Fibroblast of upper back skin (primary cell): ENCODE results near the gene RBAK.
"Not testable (repeated sequence)": the region's sequence is repeated elsewhere in the genome, so short reads cannot be mapped to it uniquely, and the experiment has no call there.

Experiments
- DNase-seq: peaks from one replicate; pipeline ENCODE4 v3.0.0-alpha.2; 2013

RBAK gene

GRCh38 chr7:5053175-5053574 lies 7.5 kb downstream of the RBAK start:
- no peak for DNase-seq

- no peak for DNase-seq
These were observed 18.0 kb downstream of the RBAK start for GRCh38 chr7:5063698-5064097.

- DNase-seq = no peak
These were observed 18.9 kb downstream of the RBAK start for GRCh38 chr7:5064391-5065106.

GRCh38 chr7:5065107-5065407 lies 19.4 kb downstream of the RBAK start:
- DNase-seq = no peak

GRCh38 chr7:5068521-5068920 lies 22.9 kb downstream of the RBAK start:
- no peak for DNase-seq

GRCh38 chr7:5070206-5070605 lies 24.5 kb downstream of the RBAK start:
- DNase-seq = no peak

GRCh38 chr7:5075187-5075586 lies 29.5 kb downstream of the RBAK start:
- not testable (repeated sequence) for DNase-seq

GRCh38 chr7:5077740-5078139 lies 32.1 kb downstream of the RBAK start:
- no peak for DNase-seq

- DNase-seq = no peak
These were observed 37.1 kb downstream of the RBAK start for GRCh38 chr7:5082806-5083205.

GRCh38 chr7:5083311-5083711 lies 37.7 kb downstream of the RBAK start:
- DNase-seq = no peak

GRCh38 chr7:5086256-5086655 lies 40.6 kb downstream of the RBAK start:
- no peak for DNase-seq

- DNase-seq = not testable (repeated sequence)
These were observed 42.7 kb downstream of the RBAK start for GRCh38 chr7:5088228-5088833.

GRCh38 chr7:5088906-5089305 lies 43.2 kb downstream of the RBAK start:
- DNase-seq = no peak

GRCh38 chr7:5093948-5094347 lies 48.3 kb downstream of the RBAK start:
- no peak for DNase-seq

GRCh38 chr7:5094641-5095040 lies 49.0 kb downstream of the RBAK start:
- no peak for DNase-seq

GRCh38 chr7:5116359-5116758 lies 70.7 kb downstream of the RBAK start:
- no peak for DNase-seq

GRCh38 chr7:5117095-5117970 lies 71.7 kb downstream of the RBAK start:
- DNase-seq = no peak
